ENCODE results near the gene MXRA7. TPM values are rescaled to one million over a fixed set of nuclear protein-coding genes. Genes with fewer than 3 reads are reported as not detected.
A peak's percentile ranks its signal among the peaks of the same experiment; 100 is the strongest.

The MXRA7 gene
- total and polyA plus RNA-seq, 2 experiments from 2014 or later: 101 to 164 TPM

GRCh38 chr17:76690596-76691280, 20.0 kb downstream of the MXRA7 start:
- Histone ChIP-seq H3K27me3 (no peaks in the 10 kb centered on the region), H3K4me1 (ENCODE audit: low read depth) (peaks cover 13% of the 10 kb centered on the region), H3K27ac (peak overlapping the region; percentile 49), H3K4me3 (no peak overlapping the region), H3K9me3 (ENCODE audit: low read depth) (no peaks in the 10 kb centered on the region), H3K36me3 (no peaks in the 10 kb centered on the region)
- TF ChIP-seq, protein P1, sequence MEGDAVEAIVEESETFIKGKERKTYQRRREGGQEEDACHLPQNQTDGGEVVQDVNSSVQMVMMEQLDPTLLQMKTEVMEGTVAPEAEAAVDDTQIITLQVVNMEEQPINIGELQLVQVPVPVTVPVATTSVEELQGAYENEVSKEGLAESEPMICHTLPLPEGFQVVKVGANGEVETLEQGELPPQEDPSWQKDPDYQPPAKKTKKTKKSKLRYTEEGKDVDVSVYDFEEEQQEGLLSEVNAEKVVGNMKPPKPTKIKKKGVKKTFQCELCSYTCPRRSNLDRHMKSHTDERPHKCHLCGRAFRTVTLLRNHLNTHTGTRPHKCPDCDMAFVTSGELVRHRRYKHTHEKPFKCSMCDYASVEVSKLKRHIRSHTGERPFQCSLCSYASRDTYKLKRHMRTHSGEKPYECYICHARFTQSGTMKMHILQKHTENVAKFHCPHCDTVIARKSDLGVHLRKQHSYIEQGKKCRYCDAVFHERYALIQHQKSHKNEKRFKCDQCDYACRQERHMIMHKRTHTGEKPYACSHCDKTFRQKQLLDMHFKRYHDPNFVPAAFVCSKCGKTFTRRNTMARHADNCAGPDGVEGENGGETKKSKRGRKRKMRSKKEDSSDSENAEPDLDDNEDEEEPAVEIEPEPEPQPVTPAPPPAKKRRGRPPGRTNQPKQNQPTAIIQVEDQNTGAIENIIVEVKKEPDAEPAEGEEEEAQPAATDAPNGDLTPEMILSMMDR (IDR thresholded peaks at IDR 0.05; ENCODE audit: low read depth, low read length): no peak
- no peak for DNase-seq (ENCODE audit: low read depth in 1 of 2, low spot score in 1 of 2)

DNA sequence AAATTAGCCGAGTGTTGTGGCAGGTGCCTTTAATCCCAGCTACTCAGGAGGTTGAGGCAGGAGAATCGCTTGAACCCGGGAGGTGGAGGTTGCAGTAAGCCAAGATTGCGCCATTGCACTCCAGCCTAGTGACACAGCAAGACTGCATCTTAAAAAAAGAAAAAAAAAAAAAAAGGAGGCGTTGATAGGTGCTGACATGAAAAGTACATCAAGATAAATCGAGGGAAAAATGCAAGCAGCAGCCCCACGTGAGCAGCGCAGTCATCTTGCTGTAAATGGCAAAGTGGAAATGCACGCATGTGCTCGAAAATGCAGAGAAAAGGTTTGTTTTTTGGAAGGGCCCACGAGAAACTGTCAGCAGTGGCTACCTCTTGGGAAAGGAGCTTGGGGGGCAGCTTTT, 20.9 kb downstream of the MXRA7 start:
- Histone ChIP-seq H3K4me3 (no peak overlapping the region), H3K36me3 (no peaks in the 10 kb centered on the region), H3K27ac (no peak overlapping the region), H3K9me3 (ENCODE audit: low read depth) (no peaks in the 10 kb centered on the region), H3K27me3 (no peaks in the 10 kb centered on the region), H3K4me1 (ENCODE audit: low read depth) (peaks cover 13% of the 10 kb centered on the region)
- DNase-seq (ENCODE audit: low read depth in 1 of 2, low spot score in 1 of 2): peak in 1 of 2 donors; percentile 78
- TF ChIP-seq, protein P1 (IDR thresholded peaks at IDR 0.05; ENCODE audit: low read depth, low read length): no peak

DNA sequence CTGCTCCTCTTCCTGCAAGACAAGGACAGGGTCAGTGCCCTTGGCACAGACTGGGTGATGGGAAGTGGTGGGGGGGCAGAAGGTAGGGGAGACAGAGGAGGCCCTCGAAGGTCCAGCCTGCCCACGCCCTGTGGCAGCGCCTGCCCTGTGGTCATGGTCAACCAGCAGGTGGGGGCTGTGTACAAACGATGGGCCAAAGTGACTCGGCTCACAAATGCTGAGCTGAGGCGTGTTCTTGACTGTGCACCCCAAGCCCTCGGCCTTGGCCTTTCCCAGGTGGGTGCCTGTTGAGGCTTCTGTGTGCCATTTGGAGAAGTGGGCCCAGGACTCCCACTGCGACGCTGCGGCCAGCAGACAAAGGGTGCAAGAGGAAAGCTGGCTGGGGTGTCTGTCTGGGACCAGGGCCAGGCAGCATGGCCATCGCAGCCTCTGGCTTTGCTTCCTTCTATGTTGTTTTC, 22.6 kb downstream of the MXRA7 start:
- Histone ChIP-seq H3K36me3 (no peaks in the 10 kb centered on the region), H3K9me3 (ENCODE audit: low read depth) (no peaks in the 10 kb centered on the region), H3K4me3 (no peak overlapping the region), H3K27ac (no peak overlapping the region), H3K4me1 (ENCODE audit: low read depth) (peaks cover 20% of the 10 kb centered on the region), H3K27me3 (no peaks in the 10 kb centered on the region)
- TF ChIP-seq, protein P1 (IDR thresholded peaks at IDR 0.05; ENCODE audit: low read depth, low read length): no peak
- DNase-seq (ENCODE audit: low read depth in 1 of 2, low spot score in 1 of 2): no peak

GRCh38 chr17:76687298-76688164, 23.2 kb downstream of the MXRA7 start:
- TF ChIP-seq, protein P1 (IDR thresholded peaks at IDR 0.05; ENCODE audit: low read depth, low read length): no peak
- Histone ChIP-seq H3K4me3 (no peak overlapping the region), H3K36me3 (no peaks in the 10 kb centered on the region), H3K9me3 (ENCODE audit: low read depth) (no peaks in the 10 kb centered on the region), H3K27me3 (no peaks in the 10 kb centered on the region), H3K4me1 (ENCODE audit: low read depth) (peaks cover 23% of the 10 kb centered on the region), H3K27ac (no peak overlapping the region)
- DNase-seq (ENCODE audit: low read depth in 1 of 2, low spot score in 1 of 2): no peak

GRCh38 chr17:76686538-76687297, 24.0 kb downstream of the MXRA7 start:
- Histone ChIP-seq H3K4me3 (no peak overlapping the region), H3K4me1 (ENCODE audit: low read depth) (peaks cover 28% of the 10 kb centered on the region), H3K27ac (no peak overlapping the region), H3K27me3 (no peaks in the 10 kb centered on the region), H3K9me3 (ENCODE audit: low read depth) (no peaks in the 10 kb centered on the region), H3K36me3 (no peaks in the 10 kb centered on the region)
- DNase-seq (ENCODE audit: low read depth in 1 of 2, low spot score in 1 of 2): no peak
- TF ChIP-seq, protein P1 (IDR thresholded peaks at IDR 0.05; ENCODE audit: low read depth, low read length): no peak
